ENCODE data around the gene STX8.

- TF ChIP-seq CTCF (IDR thresholded peaks at IDR 0.05) (no peak), POLR2AphosphoS5 (IDR thresholded peaks at IDR 0.05; ENCODE audit: low read depth, low read length) (no peak), REST (IDR thresholded peaks at IDR 0.05; ENCODE audit: insufficient read depth in 1 of 2, low read depth in 2 of 2, low read length in 1 of 2) (no peak)
Observed at GRCh38 chr17:9241371-9241712, 334.3 kb downstream of the STX8 start.
